HEK293 (cell line): ENCODE results near the gene ANKRD52.

Source experiments
- ZSCAN16 ChIP-seq: fragments of 450-650 bp; formaldehyde crosslinking; IDR thresholded peaks from 2 replicates; pipeline ENCODE4 v1.5.1; 2016; ENCODE audit warnings: missing biosample characterization, missing genetic modification characterization
- TF ChIP-seq, protein P1 (sequence below): fragments of 450-650 bp; formaldehyde crosslinking; IDR thresholded peaks from 2 replicates; pipeline ENCODE4 v1.5.1; 2016; ENCODE audit warnings: missing biosample characterization, missing genetic modification characterization
- TF ChIP-seq, protein P2 (sequence below): fragments of 450-650 bp; formaldehyde crosslinking; IDR thresholded peaks from 2 replicates; pipeline ENCODE4 v1.5.1; 2016; ENCODE audit warnings: missing biosample characterization, missing genetic modification characterization, borderline replicate concordance

DNA sequence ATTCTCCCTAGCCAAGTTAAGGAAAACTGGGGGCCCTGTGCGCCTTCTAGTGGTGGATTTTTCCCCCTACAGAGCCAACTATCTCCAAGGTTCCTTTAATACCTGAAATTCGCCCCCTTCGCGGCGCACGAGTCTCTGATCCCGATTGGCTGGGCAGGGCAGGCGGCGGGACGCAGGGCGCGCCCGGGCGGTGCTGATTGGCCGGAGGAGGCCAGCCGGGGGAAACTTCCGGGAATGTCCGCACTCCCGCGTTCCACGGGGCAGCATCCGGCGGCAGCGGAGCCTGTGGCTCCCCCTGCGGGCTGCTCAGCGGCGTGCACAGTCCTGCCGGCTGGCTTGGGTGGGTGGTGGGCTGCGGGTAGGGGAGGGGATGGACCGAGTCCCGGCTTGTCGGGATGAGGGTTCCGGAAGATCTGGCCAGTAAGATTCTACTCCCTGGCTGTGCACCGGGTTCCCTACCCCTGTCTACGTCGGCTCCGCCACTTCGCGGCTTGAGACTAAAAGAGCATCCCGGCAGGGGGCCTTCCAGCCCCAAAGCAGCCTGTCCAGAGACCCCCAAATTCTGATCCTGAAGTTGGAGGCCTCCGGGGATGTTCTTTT lies 34.0 kb downstream of the ANKRD52 start, which contains the start of gene NABP2:
- TF ChIP-seq, protein P1, sequence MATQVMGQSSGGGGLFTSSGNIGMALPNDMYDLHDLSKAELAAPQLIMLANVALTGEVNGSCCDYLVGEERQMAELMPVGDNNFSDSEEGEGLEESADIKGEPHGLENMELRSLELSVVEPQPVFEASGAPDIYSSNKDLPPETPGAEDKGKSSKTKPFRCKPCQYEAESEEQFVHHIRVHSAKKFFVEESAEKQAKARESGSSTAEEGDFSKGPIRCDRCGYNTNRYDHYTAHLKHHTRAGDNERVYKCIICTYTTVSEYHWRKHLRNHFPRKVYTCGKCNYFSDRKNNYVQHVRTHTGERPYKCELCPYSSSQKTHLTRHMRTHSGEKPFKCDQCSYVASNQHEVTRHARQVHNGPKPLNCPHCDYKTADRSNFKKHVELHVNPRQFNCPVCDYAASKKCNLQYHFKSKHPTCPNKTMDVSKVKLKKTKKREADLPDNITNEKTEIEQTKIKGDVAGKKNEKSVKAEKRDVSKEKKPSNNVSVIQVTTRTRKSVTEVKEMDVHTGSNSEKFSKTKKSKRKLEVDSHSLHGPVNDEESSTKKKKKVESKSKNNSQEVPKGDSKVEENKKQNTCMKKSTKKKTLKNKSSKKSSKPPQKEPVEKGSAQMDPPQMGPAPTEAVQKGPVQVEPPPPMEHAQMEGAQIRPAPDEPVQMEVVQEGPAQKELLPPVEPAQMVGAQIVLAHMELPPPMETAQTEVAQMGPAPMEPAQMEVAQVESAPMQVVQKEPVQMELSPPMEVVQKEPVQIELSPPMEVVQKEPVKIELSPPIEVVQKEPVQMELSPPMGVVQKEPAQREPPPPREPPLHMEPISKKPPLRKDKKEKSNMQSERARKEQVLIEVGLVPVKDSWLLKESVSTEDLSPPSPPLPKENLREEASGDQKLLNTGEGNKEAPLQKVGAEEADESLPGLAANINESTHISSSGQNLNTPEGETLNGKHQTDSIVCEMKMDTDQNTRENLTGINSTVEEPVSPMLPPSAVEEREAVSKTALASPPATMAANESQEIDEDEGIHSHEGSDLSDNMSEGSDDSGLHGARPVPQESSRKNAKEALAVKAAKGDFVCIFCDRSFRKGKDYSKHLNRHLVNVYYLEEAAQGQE (tag by site-specific recombination): no peak
- TF ChIP-seq ZSCAN16: no peak
- TF ChIP-seq, protein P2, sequence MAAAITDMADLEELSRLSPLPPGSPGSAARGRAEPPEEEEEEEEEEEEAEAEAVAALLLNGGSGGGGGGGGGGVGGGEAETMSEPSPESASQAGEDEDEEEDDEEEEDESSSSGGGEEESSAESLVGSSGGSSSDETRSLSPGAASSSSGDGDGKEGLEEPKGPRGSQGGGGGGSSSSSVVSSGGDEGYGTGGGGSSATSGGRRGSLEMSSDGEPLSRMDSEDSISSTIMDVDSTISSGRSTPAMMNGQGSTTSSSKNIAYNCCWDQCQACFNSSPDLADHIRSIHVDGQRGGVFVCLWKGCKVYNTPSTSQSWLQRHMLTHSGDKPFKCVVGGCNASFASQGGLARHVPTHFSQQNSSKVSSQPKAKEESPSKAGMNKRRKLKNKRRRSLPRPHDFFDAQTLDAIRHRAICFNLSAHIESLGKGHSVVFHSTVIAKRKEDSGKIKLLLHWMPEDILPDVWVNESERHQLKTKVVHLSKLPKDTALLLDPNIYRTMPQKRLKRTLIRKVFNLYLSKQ (tag by site-specific recombination): no peak
